Measurements from ENCODE around the gene STX8.
A peak's percentile ranks its signal among the peaks of the same experiment; 100 is the strongest.

Gene STX8

DNA sequence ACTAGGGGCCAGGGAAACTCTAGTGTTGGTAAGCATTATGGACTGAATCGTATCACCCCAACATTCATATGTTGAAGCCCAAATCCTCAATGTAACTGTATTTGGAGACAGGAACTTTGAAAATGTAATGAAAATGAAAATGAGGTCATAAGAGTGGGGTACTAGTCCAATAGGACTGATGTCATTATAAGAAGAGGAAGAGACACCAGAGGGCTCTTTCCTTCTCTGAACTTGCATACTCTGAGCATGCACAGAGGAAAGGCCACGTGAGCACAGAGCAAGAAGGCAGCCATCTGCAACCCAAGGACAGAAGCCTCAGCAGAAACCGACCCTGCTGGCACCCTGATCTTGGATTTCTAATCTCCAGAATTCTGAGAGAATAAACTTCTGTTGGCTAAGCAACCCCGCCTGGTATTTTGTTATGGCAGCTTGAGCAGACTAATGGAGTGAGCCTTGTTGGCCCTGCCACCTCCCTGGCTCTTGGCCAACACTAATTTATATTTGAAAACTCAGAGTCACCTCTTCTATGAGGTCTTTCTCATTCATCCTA lies 280.9 kb downstream of the STX8 start:
- no peak for DNase-seq (ENCODE audit: low read depth)
- no peak overlapping the region for H3K4me3 ChIP-seq (ENCODE audit: low read length)
- TF ChIP-seq, protein P1, sequence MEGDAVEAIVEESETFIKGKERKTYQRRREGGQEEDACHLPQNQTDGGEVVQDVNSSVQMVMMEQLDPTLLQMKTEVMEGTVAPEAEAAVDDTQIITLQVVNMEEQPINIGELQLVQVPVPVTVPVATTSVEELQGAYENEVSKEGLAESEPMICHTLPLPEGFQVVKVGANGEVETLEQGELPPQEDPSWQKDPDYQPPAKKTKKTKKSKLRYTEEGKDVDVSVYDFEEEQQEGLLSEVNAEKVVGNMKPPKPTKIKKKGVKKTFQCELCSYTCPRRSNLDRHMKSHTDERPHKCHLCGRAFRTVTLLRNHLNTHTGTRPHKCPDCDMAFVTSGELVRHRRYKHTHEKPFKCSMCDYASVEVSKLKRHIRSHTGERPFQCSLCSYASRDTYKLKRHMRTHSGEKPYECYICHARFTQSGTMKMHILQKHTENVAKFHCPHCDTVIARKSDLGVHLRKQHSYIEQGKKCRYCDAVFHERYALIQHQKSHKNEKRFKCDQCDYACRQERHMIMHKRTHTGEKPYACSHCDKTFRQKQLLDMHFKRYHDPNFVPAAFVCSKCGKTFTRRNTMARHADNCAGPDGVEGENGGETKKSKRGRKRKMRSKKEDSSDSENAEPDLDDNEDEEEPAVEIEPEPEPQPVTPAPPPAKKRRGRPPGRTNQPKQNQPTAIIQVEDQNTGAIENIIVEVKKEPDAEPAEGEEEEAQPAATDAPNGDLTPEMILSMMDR (conservative IDR thresholded peaks at IDR 0.05; ENCODE audit: low read depth, low read length), result no peak

- no peak for DNase-seq (ENCODE audit: low read depth)
- TF ChIP-seq, protein P1 (conservative IDR thresholded peaks at IDR 0.05; ENCODE audit: low read depth, low read length), result no peak
- H3K4me3 ChIP-seq (ENCODE audit: low read length), result no peak overlapping the region
Measured at GRCh38 chr17:9292561-9292941, 283.1 kb downstream of the STX8 start.

- H3K4me3 ChIP-seq (ENCODE audit: low read length), result no peak overlapping the region
- DNase-seq (ENCODE audit: low read depth), result no peak
- TF ChIP-seq, protein P1 (conservative IDR thresholded peaks at IDR 0.05; ENCODE audit: low read depth, low read length), result peak; percentile 73
Measured at GRCh38 chr17:9291912-9292560, 283.6 kb downstream of the STX8 start.

DNA sequence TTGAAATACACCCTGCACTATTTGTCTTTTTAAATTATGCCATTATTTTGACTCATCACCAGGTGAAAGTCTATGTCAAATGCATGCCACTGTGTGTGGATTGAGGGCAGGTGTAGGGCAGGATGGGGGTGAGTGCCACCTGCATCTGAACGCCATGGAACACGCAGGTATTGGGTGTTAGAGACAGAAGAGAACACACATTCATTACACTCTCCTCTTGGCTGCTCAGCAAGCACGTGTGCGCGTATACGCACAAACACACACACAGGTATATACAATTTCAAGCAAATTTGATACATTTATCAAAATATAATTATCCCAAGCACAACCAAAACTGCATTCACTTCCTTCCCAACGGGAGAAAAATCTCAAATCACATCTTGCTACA lies 285.4 kb downstream of the STX8 start:
- H3K4me3 ChIP-seq (ENCODE audit: low read length), result no peak overlapping the region
- TF ChIP-seq, protein P1 (conservative IDR thresholded peaks at IDR 0.05; ENCODE audit: low read depth, low read length), result no peak
- no peak for DNase-seq (ENCODE audit: low read depth)

- TF ChIP-seq, protein P1 (conservative IDR thresholded peaks at IDR 0.05; ENCODE audit: low read depth, low read length), result no peak
- H3K4me3 ChIP-seq (ENCODE audit: low read length), result no peak overlapping the region
- DNase-seq (ENCODE audit: low read depth), result no peak
Measured at GRCh38 chr17:9287306-9287705, 288.3 kb downstream of the STX8 start.

DNA sequence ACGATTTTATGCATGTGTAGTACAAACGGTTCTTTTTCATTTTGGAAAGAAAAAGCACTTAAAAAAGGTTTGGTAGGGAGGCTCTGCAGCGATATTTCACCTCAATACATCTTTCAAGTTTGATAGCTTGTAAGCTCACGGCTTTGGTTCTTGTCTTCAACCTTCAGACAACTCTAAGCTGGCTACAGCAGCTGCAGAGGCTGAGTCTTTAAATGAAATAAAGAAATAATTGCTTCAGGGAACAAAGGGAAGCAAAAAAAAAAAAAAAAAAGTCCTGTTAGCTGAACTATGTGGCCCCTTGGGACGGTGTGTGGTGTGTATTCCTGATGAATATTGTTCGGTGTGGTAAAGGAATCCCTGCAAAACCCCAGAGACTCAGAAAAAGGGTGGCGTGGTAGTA lies 289.2 kb downstream of the STX8 start:
- no peak overlapping the region for H3K4me3 ChIP-seq (ENCODE audit: low read length)
- no peak for DNase-seq (ENCODE audit: low read depth)
- TF ChIP-seq, protein P1 (conservative IDR thresholded peaks at IDR 0.05; ENCODE audit: low read depth, low read length), result no peak
